Chondrocyte (in vitro differentiated cells): ENCODE results near the gene HIGD1C. TPM values are rescaled to one million over a fixed set of nuclear protein-coding genes. Genes with fewer than 3 reads are reported as not detected.
A peak's percentile ranks its signal among the peaks of the same experiment; 100 is the strongest.
"Not testable (repeated sequence)": the region's sequence is repeated elsewhere in the genome, so short reads cannot be mapped to it uniquely, and the experiment has no call there.

Experiments used
- DNase-seq: peaks from one replicate; pipeline ENCODE4 v3.0.0; 2021; ENCODE audit warnings: mixed read lengths, low spot score
- H3K27ac Mint-ChIP-seq: one replicate; pipeline ENCODE4 v1.8.0; 2021; ENCODE audit warnings: mild to moderate bottlenecking, moderate library complexity, mixed read lengths; ENCODE audit not compliant: unreplicated experiment
- H3K27me3 Mint-ChIP-seq: 2 replicates; pipeline ENCODE4 v1.8.0; 2021; ENCODE audit warnings: low read depth, mixed read lengths
- H3K36me3 Mint-ChIP-seq: 2 replicates; pipeline ENCODE4 v1.8.0; 2021; ENCODE audit warnings: low read depth, mixed read lengths
- H3K4me1 Mint-ChIP-seq: 2 replicates; pipeline ENCODE4 v1.8.0; 2021; ENCODE audit warnings: low read depth, mild to moderate bottlenecking, mixed read lengths
- H3K4me3 Mint-ChIP-seq: one replicate; pipeline ENCODE4 v1.8.0; 2021; ENCODE audit warnings: mild to moderate bottlenecking, moderate library complexity, mixed read lengths; ENCODE audit not compliant: unreplicated experiment
- H3K9me3 Mint-ChIP-seq: 2 replicates; pipeline ENCODE4 v1.8.0; 2021; ENCODE audit warnings: low read depth, mixed read lengths
- CTCF ChIP-seq: fragments of 200-600 bp; sonication (generic); IDR thresholded peaks from 2 replicates; pipeline ENCODE4 v1.5.0; 2021; ENCODE audit warnings: antibody characterized with exemption, mild to moderate bottlenecking, moderate library complexity
- total RNA-seq: library from RNA; stranded (reverse); gene quantifications from 3 replicates; pipeline ENCODE4 v1.2.1, GENCODE V29; 2021

Gene HIGD1C
- total RNA-seq, 1 donor from 2014 or later: not detected

GRCh38 chr12:50924439-50925341 lies 27.7 kb upstream of the HIGD1C start:
- no peaks in the 10 kb centered on the region for H3K27me3 Mint-ChIP-seq
- H3K36me3 Mint-ChIP-seq: peaks cover 2% of the 10 kb centered on the region
- peaks cover 43% of the 10 kb centered on the region for H3K4me1 Mint-ChIP-seq
- H3K4me3 Mint-ChIP-seq: peak overlapping the region; percentile 68
- TF ChIP-seq CTCF: no peak
- DNase-seq: no peak
- H3K9me3 Mint-ChIP-seq: no peaks in the 10 kb centered on the region
- H3K27ac Mint-ChIP-seq: peak overlapping the region; percentile 88

- Mint-ChIP-seq H3K36me3 (no peaks in the 10 kb centered on the region), H3K27me3 (no peaks in the 10 kb centered on the region), H3K4me3 (peak overlapping the region; percentile 68), H3K4me1 (peaks cover 43% of the 10 kb centered on the region), H3K27ac (no peak overlapping the region), H3K9me3 (no peaks in the 10 kb centered on the region)
- DNase-seq: no peak
- TF ChIP-seq CTCF: no peak
Measured at GRCh38 chr12:50925342-50925651, 27.0 kb upstream of the HIGD1C start.

- Mint-ChIP-seq H3K27me3 (no peaks in the 10 kb centered on the region), H3K4me3 (no peak overlapping the region), H3K36me3 (no peaks in the 10 kb centered on the region), H3K9me3 (no peaks in the 10 kb centered on the region), H3K27ac (no peak overlapping the region), H3K4me1 (peaks cover 43% of the 10 kb centered on the region)
- DNase-seq: no peak
- no peak for TF ChIP-seq CTCF
Measured at GRCh38 chr12:50925920-50926319, 26.4 kb upstream of the HIGD1C start.

GRCh38 chr12:50926415-50926814 lies 25.9 kb upstream of the HIGD1C start:
- no peak for TF ChIP-seq CTCF
- peak overlapping the region; percentile 35 for H3K4me3 Mint-ChIP-seq
- H3K27ac Mint-ChIP-seq: no peak overlapping the region
- H3K36me3 Mint-ChIP-seq: no peaks in the 10 kb centered on the region
- no peaks in the 10 kb centered on the region for H3K27me3 Mint-ChIP-seq
- H3K9me3 Mint-ChIP-seq: no peaks in the 10 kb centered on the region
- peaks cover 43% of the 10 kb centered on the region for H3K4me1 Mint-ChIP-seq
- no peak for DNase-seq

GRCh38 chr12:50926932-50927331 lies 25.4 kb upstream of the HIGD1C start:
- H3K27me3 Mint-ChIP-seq, H3K36me3 Mint-ChIP-seq, H3K27ac Mint-ChIP-seq, H3K9me3 Mint-ChIP-seq, DNase-seq: not testable (repeated sequence)
- Mint-ChIP-seq H3K4me1 (peaks cover 43% of the 10 kb centered on the region), H3K4me3 (peak overlapping the region; percentile 12)

- DNase-seq: no peak
- no peak for TF ChIP-seq CTCF
- Mint-ChIP-seq H3K4me3 (no peak overlapping the region), H3K27ac (no peak overlapping the region), H3K9me3 (no peaks in the 10 kb centered on the region), H3K4me1 (peaks cover 42% of the 10 kb centered on the region), H3K36me3 (no peaks in the 10 kb centered on the region), H3K27me3 (no peaks in the 10 kb centered on the region)
Measured at GRCh38 chr12:50927356-50927755, 25.0 kb upstream of the HIGD1C start.
